ENCODE results near the gene SWSAP1. TPM values are rescaled to one million over a fixed set of nuclear protein-coding genes. Genes with fewer than 3 reads are reported as not detected.
A peak's percentile ranks its signal among the peaks of the same experiment; 100 is the strongest.

Gene SWSAP1
- total and polyA plus RNA-seq, 9 of the 15 experiments (the other 6 are each of a cell fraction or from before 2014, with no cell fraction given): 0.18 to 2.8 (median 1.7) TPM

- H3K4me1 ChIP-seq (replicated peaks in 1 of 2; ENCODE audit: control insufficient read depth in 2 of 2, insufficient read depth in 2 of 2, low read length in 2 of 2): peaks cover 0 to 3% of the 10 kb centered on the region in 2 experiments; a peak in 3 of 5 replicates
- in situ Hi-C loops (cut with MboI): no loop called here
- DNase-seq (ENCODE audit: extremely low read depth in 1 of 4, low spot score in 3 of 4): no peak
- FAIRE-seq: no peak
- intact Hi-C loops (cut with micrococcal nuclease): no loop called here
- TF ChIP-seq, protein P1, sequence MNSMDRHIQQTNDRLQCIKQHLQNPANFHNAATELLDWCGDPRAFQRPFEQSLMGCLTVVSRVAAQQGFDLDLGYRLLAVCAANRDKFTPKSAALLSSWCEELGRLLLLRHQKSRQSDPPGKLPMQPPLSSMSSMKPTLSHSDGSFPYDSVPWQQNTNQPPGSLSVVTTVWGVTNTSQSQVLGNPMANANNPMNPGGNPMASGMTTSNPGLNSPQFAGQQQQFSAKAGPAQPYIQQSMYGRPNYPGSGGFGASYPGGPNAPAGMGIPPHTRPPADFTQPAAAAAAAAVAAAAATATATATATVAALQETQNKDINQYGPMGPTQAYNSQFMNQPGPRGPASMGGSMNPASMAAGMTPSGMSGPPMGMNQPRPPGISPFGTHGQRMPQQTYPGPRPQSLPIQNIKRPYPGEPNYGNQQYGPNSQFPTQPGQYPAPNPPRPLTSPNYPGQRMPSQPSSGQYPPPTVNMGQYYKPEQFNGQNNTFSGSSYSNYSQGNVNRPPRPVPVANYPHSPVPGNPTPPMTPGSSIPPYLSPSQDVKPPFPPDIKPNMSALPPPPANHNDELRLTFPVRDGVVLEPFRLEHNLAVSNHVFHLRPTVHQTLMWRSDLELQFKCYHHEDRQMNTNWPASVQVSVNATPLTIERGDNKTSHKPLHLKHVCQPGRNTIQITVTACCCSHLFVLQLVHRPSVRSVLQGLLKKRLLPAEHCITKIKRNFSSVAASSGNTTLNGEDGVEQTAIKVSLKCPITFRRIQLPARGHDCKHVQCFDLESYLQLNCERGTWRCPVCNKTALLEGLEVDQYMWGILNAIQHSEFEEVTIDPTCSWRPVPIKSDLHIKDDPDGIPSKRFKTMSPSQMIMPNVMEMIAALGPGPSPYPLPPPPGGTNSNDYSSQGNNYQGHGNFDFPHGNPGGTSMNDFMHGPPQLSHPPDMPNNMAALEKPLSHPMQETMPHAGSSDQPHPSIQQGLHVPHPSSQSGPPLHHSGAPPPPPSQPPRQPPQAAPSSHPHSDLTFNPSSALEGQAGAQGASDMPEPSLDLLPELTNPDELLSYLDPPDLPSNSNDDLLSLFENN (IDR thresholded peaks at IDR 0.05; ENCODE audit: low read depth in 2 of 2, low read length in 2 of 2): no peak
- no peaks in the 10 kb centered on the region for H3K9me3 ChIP-seq (replicated peaks; ENCODE audit: control insufficient read depth, insufficient read depth, low read depth, low read length)
- H3K4me3 ChIP-seq: no peak overlapping the region
- no peaks in the 10 kb centered on the region for H4K20me1 ChIP-seq (replicated peaks; ENCODE audit: control insufficient read depth, insufficient read depth, low read length)
- H2AFZ ChIP-seq (ENCODE audit: low read depth, low read length): no peak overlapping the region
- H3K27me3 ChIP-seq (ENCODE audit: control insufficient read depth in 2 of 2, insufficient read depth in 2 of 2, low read length in 2 of 2): no peaks in the 10 kb centered on the region
- H3K36me3 ChIP-seq (ENCODE audit: control insufficient read depth, insufficient read depth, low read length): no peaks in the 10 kb centered on the region
- POLR2A ChIA-PET: no interaction called here
- WGBS (ENCODE audit: insufficient coverage, low coverage, missing lambda C conversion rate): 39% methylated on average over 4 of the region's 4 CpGs
- no peak for ATAC-seq
- no peak overlapping the region for H3K4me2 ChIP-seq (ENCODE audit: insufficient read depth, low read length)
- H3K9ac ChIP-seq (ENCODE audit: insufficient read depth in 1 of 2, low read depth in 2 of 2, low read length in 2 of 2): no peak overlapping the region
- BruUV-seq (replicated peaks): no TSS peak
- CTCF ChIA-PET (ENCODE audit: low intra/inter-chr PET ratio): no interaction called here
- no peaks in the 10 kb centered on the region for H3K79me2 ChIP-seq (ENCODE audit: control insufficient read depth, insufficient read depth, low read length)
- no peak overlapping the region for H3K27ac ChIP-seq (ENCODE audit: extremely low read depth, low read depth, low read length)
- no peaks in the 10 kb centered on the region for H3K9me1 ChIP-seq (ENCODE audit: control insufficient read depth, insufficient read depth, low read length)
Observed at GRCh38 chr19:11330127-11330526, 44.3 kb upstream of the SWSAP1 start.

DNA sequence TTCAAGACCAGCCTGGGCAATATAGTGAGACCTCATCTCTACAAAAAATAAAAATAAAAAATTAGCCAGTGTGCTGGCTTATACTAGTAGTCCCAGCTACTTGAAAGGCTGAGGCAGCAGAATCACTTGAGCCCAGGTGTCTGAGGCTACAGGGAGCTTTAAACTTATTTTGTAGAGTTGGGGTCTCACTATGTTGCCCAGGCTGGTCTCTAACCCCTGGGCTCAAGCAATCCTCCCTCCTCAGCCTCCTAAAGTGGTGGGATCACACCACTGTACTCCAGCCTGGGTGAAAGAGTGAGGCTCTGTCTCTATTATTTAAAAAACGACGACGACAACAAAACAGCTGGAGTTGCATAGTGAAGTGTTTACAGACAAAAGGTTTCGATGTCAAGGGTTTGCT lies 43.0 kb upstream of the SWSAP1 start:
- FAIRE-seq (no peak), DNase-seq (ENCODE audit: extremely low read depth in 1 of 4, low spot score in 3 of 4) (no peak), ATAC-seq (no peak)
- in situ Hi-C loops (cut with MboI): no loop called here
- no peak overlapping the region for H3K4me3 ChIP-seq
- H3K9me1 ChIP-seq (ENCODE audit: control insufficient read depth, insufficient read depth, low read length): no peaks in the 10 kb centered on the region
- intact Hi-C loops (cut with micrococcal nuclease): no loop called here
- no peaks in the 10 kb centered on the region for H4K20me1 ChIP-seq (replicated peaks; ENCODE audit: control insufficient read depth, insufficient read depth, low read length)
- no peak overlapping the region for H3K9ac ChIP-seq (ENCODE audit: insufficient read depth in 1 of 2, low read depth in 2 of 2, low read length in 2 of 2)
- H3K27ac ChIP-seq (ENCODE audit: extremely low read depth, low read depth, low read length): no peak overlapping the region
- BruUV-seq (replicated peaks): no TSS peak
- no peak overlapping the region for H3K4me2 ChIP-seq (ENCODE audit: insufficient read depth, low read length)
- no peak overlapping the region for H2AFZ ChIP-seq (ENCODE audit: low read depth, low read length)
- H3K27me3 ChIP-seq (ENCODE audit: control insufficient read depth in 2 of 2, insufficient read depth in 2 of 2, low read length in 2 of 2): no peaks in the 10 kb centered on the region
- no peaks in the 10 kb centered on the region for H3K79me2 ChIP-seq (ENCODE audit: control insufficient read depth, insufficient read depth, low read length)
- H3K36me3 ChIP-seq (ENCODE audit: control insufficient read depth, insufficient read depth, low read length): no peaks in the 10 kb centered on the region
- TF ChIP-seq SIN3A (IDR thresholded peaks at IDR 0.05; ENCODE audit: borderline replicate concordance in 2 of 2, control insufficient read depth in 1 of 2, low read depth in 2 of 2, low read length in 2 of 2) (no peak), ZNF121 (CRISPR knock-in tag; conservative IDR thresholded peaks at IDR 0.05) (peak; percentile 62), XRCC3 (IDR thresholded peaks at IDR 0.05) (no peak), ZNF316 (IDR thresholded peaks at IDR 0.05) (0 out of 2 replicates have a peak, but pooled peaks have one; percentile 4), FOXJ3 (CRISPR knock-in tag; IDR thresholded peaks at IDR 0.05) (no peak), ELF4 (CRISPR knock-in tag; IDR thresholded peaks at IDR 0.05) (no peak), RCOR1 (IDR thresholded peaks at IDR 0.05; ENCODE audit: borderline replicate concordance in 1 of 2, low read depth in 2 of 2, low read length in 2 of 2) (no peak)
- no peaks in the 10 kb centered on the region for H3K9me3 ChIP-seq (replicated peaks; ENCODE audit: control insufficient read depth, insufficient read depth, low read depth, low read length)
- POLR2A ChIA-PET: interaction anchor here (0.6 to 1.5 kb wide), 5 partner anchors 10 to 308 kb away, joined by 3 to 4 read pairs (median 3); partner anchors contain the start of genes SWSAP1 and TSPAN16
- CTCF ChIA-PET (ENCODE audit: low intra/inter-chr PET ratio): interaction anchor here (0.6 kb wide), 1 partner anchor 394 kb away, joined by 3 read pairs; no protein-coding TSS in a partner anchor
- H3K4me1 ChIP-seq (replicated peaks in 1 of 2; ENCODE audit: control insufficient read depth in 2 of 2, insufficient read depth in 2 of 2, low read length in 2 of 2): no peaks in the 10 kb centered on the region
- WGBS (ENCODE audit: insufficient coverage, low coverage, missing lambda C conversion rate): 32% methylated on average over 4 of the region's 4 CpGs
